Upper lobe of left lung (tissue), 6 donors: ENCODE data around the gene ST6GALNAC3. TPM values are rescaled to one million over a fixed set of nuclear protein-coding genes. Genes with fewer than 3 reads are reported as not detected.

ENCODE experiments used
- ATAC-seq, 2 donors: fragments of 200-7000 bp; cut with Tn5 transposase; one replicate each; pipeline ENCODE4 v1.9.1; 2022; ENCODE audit warnings: mild to moderate bottlenecking in 2 of 2, moderate library complexity in 2 of 2; ENCODE audit not compliant: low FRiP score in 2 of 2
- DNase-seq, 2 donors: peaks; one replicate each; pipeline ENCODE4 v3.0.0-alpha.2; 2019 to 2020
- H3K27ac ChIP-seq, 4 donors: fragments of 200-600 bp; sonication (generic); one replicate each; pipeline ENCODE4 v1.5.1; 2016 to 2019
- H3K27me3 ChIP-seq, 4 donors: fragments of 200-600 bp; sonication (generic); one replicate each; pipeline ENCODE4 v1.5.1; 2017 to 2019
- H3K36me3 ChIP-seq, 4 donors: fragments of 200-600 bp; sonication (generic); one replicate each; pipeline ENCODE4 v1.5.1; 2016 to 2019
- H3K4me1 ChIP-seq, 4 donors: fragments of 200-600 bp; sonication (generic); one replicate each; pipeline ENCODE4 v1.5.1; 2018 to 2019
- H3K4me3 ChIP-seq, 4 donors: fragments of 200-600 bp; sonication (generic); one replicate each; pipeline ENCODE4 v1.5.1; 2017 to 2019; ENCODE audit warnings: mild to moderate bottlenecking in 2 of 4, moderate library complexity in 1 of 4
- H3K9me3 ChIP-seq, 4 donors: fragments of 200-600 bp; sonication (generic); one replicate each; pipeline ENCODE4 v1.5.1; 2018 to 2019
- CTCF ChIP-seq, 6 experiments: fragments of 450-650 bp in 4 of 6; fragments of 200-600 bp in 2 of 6; sonication (generic) in 2 of 6; IDR thresholded peaks; one replicate each; pipeline ENCODE4 v1.5.1; 2016 to 2019; ENCODE audit warnings: antibody characterized with exemption in 6 of 6
- EP300 ChIP-seq, 4 donors: sonication (generic); formaldehyde crosslinking; IDR thresholded peaks; one replicate each; pipeline ENCODE4 v1.5.1; 2017; ENCODE audit warnings: antibody characterized with exemption in 4 of 4, control low read depth in 2 of 4
- POLR2A ChIP-seq, 4 donors: fragments of 450-650 bp; IDR thresholded peaks; one replicate each; pipeline ENCODE4 v1.5.1; 2016 to 2017; ENCODE audit warnings: antibody characterized with exemption in 4 of 4, mild to moderate bottlenecking in 2 of 4
- POLR2AphosphoS5 ChIP-seq, 2 donors: sonication (generic); formaldehyde crosslinking; IDR thresholded peaks; one replicate each; pipeline ENCODE4 v1.5.1; 2017; ENCODE audit warnings: antibody characterized with exemption in 2 of 2
- WGBS, 2 donors: methylation state at CpG; one replicate each; pipeline ENCODE4 v1.1.5; 2017 to 2018; 5-methylcytosine and 5-hydroxymethylcytosine counted together
- total RNA-seq, 6 donors: library from RNA; depleted of rRNA in 4 of 6; stranded (reverse); fragments of >200 nt in 4 of 6; gene quantifications; one replicate each; pipeline versions ENCODE4 v1.1.0 to v1.2.1, GENCODE V29; 2016 to 2021
- donor health status: DM: no; HTN: no; CAD: no; lungs with moderate emphysema.
- donor health status: DM: no; HTN: yes; CAD: no; lungs with severe emphysema.

ST6GALNAC3 gene
- total RNA-seq, 6 donors from 2014 or later: 5.8 to 13.1 (median 11.3) TPM

- WGBS, 2 donors: 73 to 76% methylated on average over 4 of the region's 4 CpGs
- H3K27ac ChIP-seq: no peak overlapping the region
- TF ChIP-seq POLR2A (IDR thresholded peaks at IDR 0.05) (no peak), POLR2AphosphoS5 (IDR thresholded peaks at IDR 0.05) (no peak)
- no peak for ATAC-seq
- H3K4me1 ChIP-seq: no peaks in the 10 kb centered on the region
- no peaks in the 10 kb centered on the region for H3K36me3 ChIP-seq
- no peak overlapping the region for H3K4me3 ChIP-seq
- no peak for DNase-seq
- no peaks in the 10 kb centered on the region for H3K9me3 ChIP-seq
- no peaks in the 10 kb centered on the region for H3K27me3 ChIP-seq
Measured at GRCh38 chr1:76285578-76286135, 211.1 kb downstream of the ST6GALNAC3 start.

GRCh38 chr1:76287917-76288316 lies 213.4 kb downstream of the ST6GALNAC3 start:
- no peak overlapping the region for H3K27ac ChIP-seq
- no peak for ATAC-seq
- no peak for TF ChIP-seq POLR2A (IDR thresholded peaks at IDR 0.05)
- no peak for TF ChIP-seq POLR2AphosphoS5 (IDR thresholded peaks at IDR 0.05)
- TF ChIP-seq CTCF (IDR thresholded peaks at IDR 0.05): no peak
- TF ChIP-seq EP300 (IDR thresholded peaks at IDR 0.05): no peak
- no peak for DNase-seq
- no peaks in the 10 kb centered on the region for H3K36me3 ChIP-seq
- H3K4me1 ChIP-seq: no peaks in the 10 kb centered on the region
- H3K4me3 ChIP-seq: no peak overlapping the region
- H3K9me3 ChIP-seq: no peaks in the 10 kb centered on the region
- 95 to 97% methylated on average over 2 of the region's 2 CpGs for WGBS, 2 donors
- no peaks in the 10 kb centered on the region for H3K27me3 ChIP-seq

GRCh38 chr1:76288758-76289483 lies 214.4 kb downstream of the ST6GALNAC3 start:
- H3K27ac ChIP-seq: no peak overlapping the region
- H3K4me3 ChIP-seq: no peak overlapping the region
- H3K4me1 ChIP-seq: no peaks in the 10 kb centered on the region
- H3K36me3 ChIP-seq: no peaks in the 10 kb centered on the region
- no peak for DNase-seq
- 82 to 91% methylated on average over 5 of the region's 5 CpGs for WGBS, 2 donors
- no peaks in the 10 kb centered on the region for H3K9me3 ChIP-seq
- no peak for ATAC-seq
- H3K27me3 ChIP-seq: no peaks in the 10 kb centered on the region
- TF ChIP-seq CTCF (IDR thresholded peaks at IDR 0.05) (no peak), POLR2AphosphoS5 (IDR thresholded peaks at IDR 0.05) (no peak), POLR2A (IDR thresholded peaks at IDR 0.05) (no peak), EP300 (IDR thresholded peaks at IDR 0.05) (no peak)

- Histone ChIP-seq H3K27ac (no peak overlapping the region), H3K9me3 (no peaks in the 10 kb centered on the region), H3K4me3 (no peak overlapping the region), H3K36me3 (no peaks in the 10 kb centered on the region), H3K27me3 (no peaks in the 10 kb centered on the region), H3K4me1 (no peaks in the 10 kb centered on the region)
- TF ChIP-seq POLR2AphosphoS5 (IDR thresholded peaks at IDR 0.05): no peak
- no peak for TF ChIP-seq POLR2A (IDR thresholded peaks at IDR 0.05)
- TF ChIP-seq EP300 (IDR thresholded peaks at IDR 0.05): no peak
- no peak for TF ChIP-seq CTCF (IDR thresholded peaks at IDR 0.05)
- DNase-seq: no peak
- 94 to 95% methylated on average over 2 of the region's 2 CpGs for whole genome bisulfite sequencing, 2 donors
- ATAC-seq: no peak
Measured at GRCh38 chr1:76289692-76290091, 215.1 kb downstream of the ST6GALNAC3 start.

- 64 to 89% methylated on average over 2 of the region's 2 CpGs for WGBS, 2 donors
- H3K36me3 ChIP-seq: no peaks in the 10 kb centered on the region
- TF ChIP-seq EP300 (IDR thresholded peaks at IDR 0.05) (no peak), POLR2AphosphoS5 (IDR thresholded peaks at IDR 0.05) (no peak), CTCF (IDR thresholded peaks at IDR 0.05) (no peak), POLR2A (IDR thresholded peaks at IDR 0.05) (no peak)
- no peak overlapping the region for H3K4me3 ChIP-seq
- no peaks in the 10 kb centered on the region for H3K4me1 ChIP-seq
- no peaks in the 10 kb centered on the region for H3K9me3 ChIP-seq
- H3K27ac ChIP-seq: no peak overlapping the region
- no peaks in the 10 kb centered on the region for H3K27me3 ChIP-seq
- ATAC-seq (no peak), DNase-seq (no peak)
Measured at GRCh38 chr1:76290271-76290670, 215.7 kb downstream of the ST6GALNAC3 start.
